AML-193 (cell line): ENCODE measurements around the gene OVCH2.
"Not testable (repeated sequence)": the region's sequence is repeated elsewhere in the genome, so short reads cannot be mapped to it uniquely, and the experiment has no call there.

ENCODE experiments used
- DNase-seq, 2 experiments: peaks; one replicate each; lab custom pipeline; 2025; lab: John Stamatoyannopoulos, UW

Gene OVCH2

GRCh38 chr11:7706377-7706776 lies at the start of gene OVCH2:
OVCH2 (minus strand) TSS chr11:7706477; CDS start chr11:7706394, 83 bp downstream.
- no peak for DNase-seq

- no peak for DNase-seq
These were observed 43.2 kb upstream of the OVCH2 start for GRCh38 chr11:7749456-7749855.

GRCh38 chr11:7734767-7735166 lies 28.5 kb upstream of the OVCH2 start:
- DNase-seq = not testable (repeated sequence)

- no peak for DNase-seq
These were observed 8.5 kb upstream of the OVCH2 start for GRCh38 chr11:7714786-7715185.

- no peak for DNase-seq
These were observed 2.5 kb downstream of the OVCH2 start for GRCh38 chr11:7703740-7704139.

- DNase-seq = no peak
These were observed 9.9 kb downstream of the OVCH2 start for GRCh38 chr11:7696424-7696823.

GRCh38 chr11:7694235-7694634 lies 12.0 kb downstream of the OVCH2 start:
- no peak for DNase-seq

GRCh38 chr11:7692426-7692825 lies 13.9 kb downstream of the OVCH2 start:
- DNase-seq = no peak

- no peak for DNase-seq
These were observed 14.4 kb downstream of the OVCH2 start for GRCh38 chr11:7691759-7692350.

GRCh38 chr11:7690648-7691047 lies 15.6 kb downstream of the OVCH2 start:
- DNase-seq = no peak

- DNase-seq = no peak
These were observed 17.0 kb downstream of the OVCH2 start for GRCh38 chr11:7689239-7689638.

- DNase-seq = peak; percentile 24 to 63
These were observed 17.9 kb downstream of the OVCH2 start for GRCh38 chr11:7688238-7688826.

- DNase-seq = no peak
These were observed 18.9 kb downstream of the OVCH2 start for GRCh38 chr11:7687386-7687785.

- DNase-seq = no peak
These were observed 19.5 kb downstream of the OVCH2 start for GRCh38 chr11:7686761-7687160.

GRCh38 chr11:7683571-7683970 lies 22.7 kb downstream of the OVCH2 start:
- DNase-seq = no peak

GRCh38 chr11:7677796-7678201 lies 28.5 kb downstream of the OVCH2 start:
- no peak for DNase-seq

- no peak for DNase-seq
These were observed 29.2 kb downstream of the OVCH2 start for GRCh38 chr11:7677071-7677470.

- no peak for DNase-seq
These were observed 30.6 kb downstream of the OVCH2 start for GRCh38 chr11:7675631-7676030.

- no peak for DNase-seq
These were observed 32.4 kb downstream of the OVCH2 start for GRCh38 chr11:7673724-7674434.

- no peak for DNase-seq
These were observed 33.1 kb downstream of the OVCH2 start, which contains the start of gene CYB5R2 for GRCh38 chr11:7672960-7673723. CYB5R2 (minus strand) TSS chr11:7673500; CDS start chr11:7672825, 675 bp downstream.

GRCh38 chr11:7672276-7672959 lies 33.9 kb downstream of the OVCH2 start:
- DNase-seq = no peak
